ENCODE measurements around the gene LPAR1.

The LPAR1 gene

GRCh38 chr9:110912419-110913291, 125.6 kb downstream of the LPAR1 start:
- DNase-seq = no peak

GRCh38 chr9:110911659-110912418, 126.4 kb downstream of the LPAR1 start:
- no peak for DNase-seq

- DNase-seq = no peak
Observed at GRCh38 chr9:110908894-110909293, 129.4 kb downstream of the LPAR1 start.

DNA sequence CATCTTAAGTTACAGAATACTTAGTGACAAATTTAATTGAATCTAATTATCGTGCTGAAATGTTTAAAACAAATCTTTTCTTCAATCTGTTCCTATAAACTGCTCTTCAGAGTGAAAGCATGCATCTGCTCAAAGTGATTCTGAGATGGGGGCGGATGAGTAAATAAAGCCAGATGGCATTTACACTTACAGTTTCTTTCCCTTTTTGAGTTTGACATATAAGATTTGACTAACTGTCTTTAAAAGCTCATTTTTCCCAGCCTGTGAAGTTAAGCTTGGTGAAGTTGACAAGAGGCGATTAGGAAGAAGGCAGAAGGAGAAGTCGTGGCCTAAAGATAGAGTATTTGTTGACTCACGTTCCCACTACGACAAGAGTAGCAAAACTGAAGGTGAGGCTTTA, 137.4 kb downstream of the LPAR1 start:
- DNase-seq = no peak

DNA sequence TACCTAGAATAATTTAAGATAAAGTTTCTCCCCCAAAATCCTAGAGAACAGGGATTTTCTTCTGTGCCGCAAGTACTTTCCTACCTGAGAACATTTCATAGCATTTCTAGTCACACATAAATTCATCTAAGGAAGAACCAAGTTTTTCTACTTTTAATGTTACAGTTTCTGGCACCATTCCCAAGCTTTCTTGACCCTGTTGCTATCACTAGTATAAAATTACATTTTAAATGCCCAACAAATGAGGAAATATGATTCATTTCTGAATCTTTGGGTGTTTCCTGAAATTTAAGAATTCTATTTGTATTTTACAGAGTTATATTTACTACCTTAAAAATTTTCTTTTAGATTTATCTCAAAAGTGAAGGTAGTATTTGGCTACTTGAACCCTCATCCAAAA, 137.8 kb downstream of the LPAR1 start:
- DNase-seq = no peak

DNA sequence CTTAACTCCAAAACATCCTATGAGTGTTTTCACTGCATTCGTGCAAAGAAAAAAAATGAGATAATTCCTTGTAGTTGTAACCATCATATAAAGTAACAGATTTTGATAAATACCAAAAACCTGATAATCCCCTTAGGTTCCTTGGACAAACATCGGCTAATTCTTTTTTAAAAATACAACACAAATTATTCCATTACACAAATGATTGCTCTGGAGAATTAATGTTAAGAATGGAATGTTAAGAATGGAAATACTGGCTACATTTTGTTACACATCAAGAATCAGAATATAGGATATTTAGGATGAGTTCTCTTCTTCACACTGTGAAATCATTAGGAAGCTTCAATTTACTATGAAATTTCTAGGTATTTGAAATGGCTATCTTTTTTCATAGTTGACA, 139.4 kb downstream of the LPAR1 start:
- DNase-seq = no peak

GRCh38 chr9:110898358-110898757, 139.9 kb downstream of the LPAR1 start:
- no peak for DNase-seq

GRCh38 chr9:110897943-110898342, 140.3 kb downstream of the LPAR1 start:
- DNase-seq = no peak

- DNase-seq = no peak
Observed at GRCh38 chr9:110895147-110895905, 142.9 kb downstream of the LPAR1 start.

DNA sequence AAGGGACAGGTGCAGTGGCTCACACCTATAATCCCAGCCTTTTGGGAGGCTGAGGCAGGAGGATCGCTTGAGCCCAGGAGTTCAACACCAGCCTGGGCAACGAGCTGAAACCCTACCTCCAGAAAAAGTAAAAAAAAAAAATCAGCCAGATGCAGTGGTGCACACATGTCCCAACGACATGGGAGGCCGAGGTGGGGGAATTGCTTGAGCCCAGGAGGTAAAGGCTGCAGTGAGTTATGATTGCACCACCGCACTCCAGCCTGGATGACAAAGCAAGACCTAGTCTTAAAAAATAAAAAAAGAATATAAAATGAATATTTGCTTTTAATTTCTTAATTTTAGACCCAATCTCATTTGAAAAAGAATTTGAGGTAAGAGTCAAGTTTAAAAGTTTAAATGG, 143.5 kb downstream of the LPAR1 start:
- no peak for DNase-seq

- no peak for DNase-seq
Observed at GRCh38 chr9:110892689-110893088, 145.6 kb downstream of the LPAR1 start.

GRCh38 chr9:110891760-110892159, 146.5 kb downstream of the LPAR1 start:
- no peak for DNase-seq

- no peak for DNase-seq
Observed at GRCh38 chr9:110890416-110890815, 147.9 kb downstream of the LPAR1 start.

GRCh38 chr9:110887276-110887675, 151.0 kb downstream of the LPAR1 start:
- DNase-seq = no peak

DNA sequence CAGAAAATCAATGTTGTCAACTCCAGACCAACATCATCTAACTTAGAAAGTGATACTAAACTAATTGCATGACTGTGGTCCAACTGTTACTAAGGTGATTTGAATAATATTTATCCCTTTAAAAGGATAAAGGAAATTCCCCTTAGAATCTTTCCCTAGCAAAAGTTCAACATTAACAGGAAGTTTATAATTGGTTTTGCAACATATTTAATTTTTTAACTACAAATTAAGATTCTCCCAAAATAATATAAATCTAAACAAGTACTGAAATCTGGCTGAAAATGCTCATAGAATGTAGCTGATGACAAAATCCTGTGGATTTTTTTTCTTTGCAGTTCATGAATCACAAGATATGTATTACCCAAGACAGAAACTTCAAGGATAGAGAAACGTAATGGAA, 151.4 kb downstream of the LPAR1 start:
- no peak for DNase-seq

GRCh38 chr9:110880189-110880588, 158.1 kb downstream of the LPAR1 start:
- no peak for DNase-seq

GRCh38 chr9:110877374-110877773, 160.9 kb downstream of the LPAR1 start:
- no peak for DNase-seq

GRCh38 chr9:110876929-110877328, 161.3 kb downstream of the LPAR1 start:
- DNase-seq = no peak

GRCh38 chr9:110874963-110875674, 163.2 kb downstream of the LPAR1 start:
- no peak for DNase-seq

DNA sequence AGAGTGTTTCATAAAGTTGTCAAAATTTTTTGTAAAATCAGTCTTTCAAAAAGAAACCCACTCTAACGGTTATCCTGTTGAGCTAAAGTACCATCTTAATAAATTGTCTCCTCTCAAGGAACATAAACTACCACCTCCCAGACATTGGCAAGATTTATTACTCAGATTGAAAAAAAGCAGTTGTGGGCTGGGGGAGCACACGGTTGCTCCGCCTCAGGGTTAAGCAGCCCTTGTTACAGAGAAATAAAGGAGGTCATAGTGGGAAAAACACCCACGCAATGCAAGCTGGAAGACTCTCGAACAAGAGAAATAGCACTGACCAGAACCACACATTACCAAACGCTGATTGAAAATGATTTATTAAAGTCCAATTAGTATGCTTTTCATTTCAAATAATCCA, 165.3 kb downstream of the LPAR1 start:
- DNase-seq = no peak

- no peak for DNase-seq
Observed at GRCh38 chr9:110871736-110872135, 166.5 kb downstream of the LPAR1 start.

- no peak for DNase-seq
Observed at GRCh38 chr9:110869931-110870330, 168.3 kb downstream of the LPAR1 start.

DNA sequence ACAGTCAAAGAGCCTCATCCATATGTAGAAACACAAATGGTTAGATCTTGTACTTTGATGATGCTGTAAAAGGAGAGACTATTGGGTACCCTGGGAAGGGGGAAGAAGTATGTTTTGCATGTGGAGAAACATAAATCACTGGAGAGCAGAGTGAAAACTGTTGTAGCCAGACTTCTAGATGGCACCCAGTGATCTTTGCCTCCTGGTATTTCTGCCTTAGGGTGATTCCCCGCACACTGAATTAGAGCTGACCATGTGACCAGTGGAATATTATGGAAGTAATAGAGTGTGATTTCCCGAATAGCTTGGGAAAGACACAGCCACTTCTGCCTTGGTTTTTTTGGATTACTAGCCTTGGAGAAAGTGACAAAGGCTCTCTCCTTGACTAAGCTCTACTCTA, 174.3 kb downstream of the LPAR1 start:
- no peak for DNase-seq
